GM20000 (cell line): Measurements from ENCODE around the gene VWA8.
"Not testable (repeated sequence)": the region's sequence is repeated elsewhere in the genome, so short reads cannot be mapped to it uniquely, and the experiment has no call there.

Experiments used
- DNase-seq: peaks from one replicate; pipeline ENCODE4 v3.0.0; 2012; ENCODE audit warnings: low spot score
- CTCF ChIP-seq: IDR thresholded peaks from 2 replicates; pipeline ENCODE4 v1.5.1; 2012; ENCODE audit warnings: mild to moderate bottlenecking, control low read depth; ENCODE audit errors: extremely low read depth, missing control alignments

The VWA8 gene

GRCh38 chr13:41897126-41897525 lies 63.8 kb downstream of the VWA8 start:
- no peak for TF ChIP-seq CTCF
- no peak for DNase-seq

GRCh38 chr13:41895478-41895877 lies 65.4 kb downstream of the VWA8 start:
- TF ChIP-seq CTCF, result no peak
- no peak for DNase-seq

GRCh38 chr13:41891119-41891518 lies 69.8 kb downstream of the VWA8 start:
- DNase-seq, result no peak
- TF ChIP-seq CTCF, result no peak

- no peak for DNase-seq
- TF ChIP-seq CTCF, result no peak
Measured at GRCh38 chr13:41883147-41883546, 77.8 kb downstream of the VWA8 start.

- DNase-seq, result not testable (repeated sequence)
Measured at GRCh38 chr13:41881890-41882289, 79.0 kb downstream of the VWA8 start.

GRCh38 chr13:41880966-41881365 lies 79.9 kb downstream of the VWA8 start:
- DNase-seq, result no peak
- no peak for TF ChIP-seq CTCF

GRCh38 chr13:41864658-41865057 lies 96.3 kb downstream of the VWA8 start:
- TF ChIP-seq CTCF, result no peak
- DNase-seq, result no peak

- DNase-seq, result not testable (repeated sequence)
Measured at GRCh38 chr13:41862659-41863058, 98.2 kb downstream of the VWA8 start.

GRCh38 chr13:41859565-41859964 lies 101.3 kb downstream of the VWA8 start:
- DNase-seq, result no peak
- TF ChIP-seq CTCF, result no peak
